ENCODE results near the gene ESYT3.
"Not testable (repeated sequence)": the region's sequence is repeated elsewhere in the genome, so short reads cannot be mapped to it uniquely, and the experiment has no call there.

ESYT3 gene

DNA sequence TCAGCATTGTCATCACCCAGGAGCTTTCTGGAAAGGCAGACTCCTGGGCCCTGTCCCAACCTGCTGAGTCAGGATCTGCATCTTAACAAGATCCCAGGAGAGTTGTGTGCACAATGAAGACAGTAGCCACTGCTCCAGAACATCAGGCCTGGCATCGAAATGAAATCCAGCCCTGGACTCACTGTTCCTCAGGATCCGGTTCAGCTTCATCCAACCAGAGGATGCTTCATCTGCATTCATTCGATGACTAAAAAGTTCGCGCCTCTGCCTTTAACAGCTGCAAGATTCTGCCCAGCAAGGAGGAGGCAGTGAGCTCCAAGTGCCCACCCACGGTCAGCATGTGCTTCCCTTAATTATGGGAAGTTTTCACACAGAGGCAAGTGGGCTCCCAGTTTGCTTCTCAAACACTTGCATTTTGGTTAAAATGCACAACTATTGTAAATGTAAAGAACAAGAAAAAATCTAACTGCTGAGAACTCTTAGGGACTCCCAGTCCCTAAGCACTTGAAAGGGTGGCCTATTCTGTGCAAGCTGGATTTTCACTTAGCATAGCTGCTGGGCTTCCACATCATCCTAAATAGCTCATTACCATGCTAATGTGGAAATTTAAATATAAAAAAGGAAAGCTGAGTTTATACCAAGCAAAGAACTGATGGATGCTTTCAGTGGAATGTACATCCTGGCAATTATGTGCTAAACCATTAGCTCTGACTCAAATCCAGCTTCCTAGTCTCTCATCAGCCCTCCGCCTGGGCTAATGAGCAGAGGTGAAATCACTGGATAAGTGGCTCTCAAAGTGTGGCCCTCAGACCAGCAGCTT lies 25.5 kb upstream of the ESYT3 start:
- no peak for DNase-seq (ENCODE audit: low read depth)

DNA sequence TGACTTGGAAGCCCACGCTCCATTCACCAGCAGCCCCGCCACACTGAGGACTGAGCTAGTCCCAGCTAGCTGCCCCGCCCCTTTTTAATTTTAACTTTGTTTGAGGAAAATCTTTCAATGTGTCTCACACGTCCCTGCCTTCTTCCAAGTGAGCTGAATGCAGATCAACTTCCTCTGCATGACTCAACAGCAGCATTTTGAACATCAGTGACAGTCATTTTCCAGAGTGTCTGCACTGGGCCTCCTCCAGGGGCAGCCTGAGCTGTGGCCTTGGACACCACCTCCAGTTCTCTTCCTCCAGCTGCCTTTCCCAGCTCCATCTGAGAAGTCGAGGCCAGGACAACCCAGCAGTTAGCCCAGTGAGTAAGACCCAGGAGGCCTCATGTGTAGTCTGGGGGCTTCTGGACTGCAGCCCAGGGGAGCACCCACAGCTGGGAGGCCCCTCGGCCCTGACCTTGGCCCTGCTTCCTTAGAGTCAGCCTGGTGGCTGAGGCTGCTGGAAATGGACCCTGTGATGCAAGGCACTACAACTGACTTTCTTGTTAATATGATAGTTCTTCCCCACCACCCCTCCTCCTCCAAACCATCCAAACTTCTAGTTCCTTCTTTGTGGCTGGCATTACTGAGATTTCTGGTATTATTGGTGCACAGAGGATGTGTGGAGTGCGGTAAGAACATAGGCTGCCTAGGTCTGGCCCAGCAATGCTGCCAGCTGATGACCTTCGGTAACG lies 21.4 kb upstream of the ESYT3 start:
- DNase-seq (ENCODE audit: low read depth): no peak

DNA sequence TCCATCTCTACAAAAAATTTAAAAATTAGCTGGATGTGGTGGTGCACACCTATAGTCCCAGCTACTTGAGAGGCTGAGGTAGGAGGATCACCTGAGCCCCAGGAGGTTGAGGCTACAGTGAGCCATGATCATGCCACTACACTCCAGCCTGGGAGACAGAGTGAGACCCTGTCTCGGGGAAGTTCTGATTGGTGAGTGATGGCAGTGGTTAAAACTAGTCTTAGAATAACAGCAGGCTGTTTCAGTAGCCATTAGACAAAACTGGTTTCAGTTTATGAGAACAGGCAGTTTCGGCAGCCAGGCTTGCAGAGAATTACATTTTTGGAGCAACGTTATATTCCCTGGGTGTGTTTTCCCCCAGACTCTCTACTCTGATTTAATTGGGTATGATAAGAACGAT lies 18.2 kb upstream of the ESYT3 start:
- not testable (repeated sequence) for DNase-seq (ENCODE audit: low read depth)

DNA sequence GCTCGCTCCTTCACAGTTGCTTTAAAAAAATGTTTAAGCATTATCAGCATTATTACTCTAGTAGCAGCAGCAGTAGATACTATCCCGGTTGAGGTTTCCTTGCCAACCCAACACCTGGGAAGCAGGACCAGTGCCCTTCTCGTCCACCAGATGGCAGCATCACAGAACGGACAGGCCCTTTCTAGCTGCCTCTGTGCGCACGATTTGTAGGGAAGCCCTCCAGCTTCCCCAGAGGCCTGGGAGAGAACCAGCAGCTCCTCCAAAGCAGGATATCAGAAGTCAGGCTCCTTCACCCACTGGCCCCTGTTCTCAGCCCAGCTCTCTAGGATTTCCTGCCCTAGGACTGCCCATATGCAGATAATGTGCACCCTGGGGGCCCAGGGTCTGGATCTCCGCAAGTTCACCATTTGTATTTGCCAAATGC lies 16.8 kb upstream of the ESYT3 start:
- peak; percentile 42 for DNase-seq (ENCODE audit: low read depth)

DNA sequence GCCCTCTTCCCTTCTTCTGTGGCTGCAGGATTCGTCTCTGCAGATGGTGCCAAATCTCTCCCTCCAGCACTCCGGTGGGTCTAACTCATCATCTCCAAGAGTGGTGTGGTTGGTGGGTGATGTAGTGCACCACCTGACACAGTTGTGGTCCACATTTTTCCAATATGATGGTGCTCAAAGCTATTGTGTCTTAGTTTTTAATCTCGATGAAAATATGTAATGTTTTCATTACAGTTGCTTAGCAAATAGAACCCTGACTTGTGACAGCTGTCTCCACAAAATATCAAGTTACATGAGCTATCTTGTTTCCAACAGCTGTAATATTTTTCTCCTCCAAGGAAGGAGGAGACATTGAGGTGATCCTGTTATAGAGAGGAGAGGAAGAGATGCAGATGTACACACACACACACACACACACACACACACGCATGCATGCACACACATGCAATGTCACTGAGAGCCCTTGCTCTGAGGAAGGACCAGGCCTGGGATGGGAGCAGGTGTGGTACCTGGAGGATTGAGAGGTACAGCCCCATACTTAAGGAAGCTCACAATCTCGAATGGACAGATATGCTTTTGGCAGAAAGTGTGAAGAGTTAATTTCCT lies 15.7 kb upstream of the ESYT3 start:
- DNase-seq (ENCODE audit: low read depth): no peak

DNA sequence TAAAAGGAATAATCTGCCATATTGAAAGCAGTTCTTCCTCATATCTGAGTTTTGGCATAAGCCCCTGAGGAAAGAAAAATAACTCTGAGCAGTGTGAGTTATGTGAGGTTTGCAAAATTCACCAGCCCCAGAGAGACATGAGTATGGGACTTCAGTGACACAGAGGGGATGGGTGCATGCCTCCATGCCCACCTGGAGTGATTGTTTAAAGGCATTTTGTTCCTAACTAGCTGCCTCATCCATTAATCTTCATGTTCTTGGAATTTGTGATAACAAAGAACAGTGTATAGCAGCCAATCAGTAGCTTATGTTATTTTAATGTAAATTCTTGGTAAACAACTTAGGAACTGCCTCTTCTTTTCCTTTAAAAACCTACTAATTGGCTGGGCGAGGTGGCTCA lies 11.1 kb upstream of the ESYT3 start:
- DNase-seq (ENCODE audit: low read depth): no peak

DNA sequence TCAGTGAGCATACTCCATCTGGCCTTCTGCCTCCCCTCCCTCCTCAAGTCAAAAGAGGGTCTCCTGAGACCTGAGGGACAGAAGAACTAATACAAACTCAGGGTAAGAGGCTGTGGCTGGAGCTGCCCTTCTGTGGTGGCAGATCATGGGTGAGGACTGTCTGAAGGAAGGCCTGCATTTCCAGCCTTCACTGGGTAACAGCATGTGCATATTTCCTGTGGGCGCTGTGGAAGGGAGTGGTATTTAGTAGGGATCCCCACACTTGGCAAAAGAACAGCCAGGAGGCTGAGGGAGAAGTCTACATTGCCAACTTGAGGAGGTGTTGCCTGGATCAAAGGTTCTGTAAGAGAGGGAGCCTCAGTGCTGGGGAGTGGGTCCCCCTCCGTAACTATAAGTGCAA lies 10.1 kb upstream of the ESYT3 start:
- no peak for DNase-seq (ENCODE audit: low read depth)

DNA sequence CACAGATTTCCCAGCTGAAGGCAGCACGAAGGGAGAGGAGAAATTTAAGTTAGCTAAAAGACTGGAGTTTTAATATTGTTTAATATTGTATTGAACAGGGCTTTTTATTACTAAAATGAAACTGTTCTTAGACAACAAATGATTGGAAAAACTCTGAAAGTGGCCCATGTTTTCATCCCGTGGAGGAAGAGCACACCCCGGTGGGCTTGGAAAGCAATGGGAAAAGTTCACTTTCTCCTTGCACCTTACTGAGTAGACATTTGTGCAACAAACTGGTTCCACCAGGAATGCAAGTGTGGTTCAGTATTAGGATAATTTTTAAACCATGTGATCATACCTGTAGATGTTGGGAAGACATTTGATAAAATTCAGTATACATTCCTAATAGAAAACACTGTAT lies 8.2 kb upstream of the ESYT3 start:
- no peak for DNase-seq (ENCODE audit: low read depth)

DNA sequence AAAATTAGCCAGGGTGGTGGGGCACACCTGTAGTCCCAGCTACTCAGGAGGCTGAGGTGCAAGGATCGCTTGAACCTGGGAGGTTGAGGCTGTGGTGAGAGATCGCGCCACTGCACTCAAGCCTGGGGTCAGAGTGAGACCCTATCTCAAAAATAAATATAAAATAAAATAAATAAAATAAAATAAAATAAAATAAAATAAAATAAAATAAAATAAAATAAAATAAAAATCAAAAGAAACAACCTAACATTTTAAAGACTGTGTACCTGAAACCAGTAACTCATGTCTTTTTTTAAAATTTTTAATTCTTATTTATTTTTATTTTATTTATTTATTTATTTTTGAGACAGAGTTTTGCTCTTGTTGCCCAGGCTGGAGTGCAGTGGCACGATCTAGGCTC lies 7.7 kb upstream of the ESYT3 start:
- DNase-seq (ENCODE audit: low read depth): not testable (repeated sequence)

DNA sequence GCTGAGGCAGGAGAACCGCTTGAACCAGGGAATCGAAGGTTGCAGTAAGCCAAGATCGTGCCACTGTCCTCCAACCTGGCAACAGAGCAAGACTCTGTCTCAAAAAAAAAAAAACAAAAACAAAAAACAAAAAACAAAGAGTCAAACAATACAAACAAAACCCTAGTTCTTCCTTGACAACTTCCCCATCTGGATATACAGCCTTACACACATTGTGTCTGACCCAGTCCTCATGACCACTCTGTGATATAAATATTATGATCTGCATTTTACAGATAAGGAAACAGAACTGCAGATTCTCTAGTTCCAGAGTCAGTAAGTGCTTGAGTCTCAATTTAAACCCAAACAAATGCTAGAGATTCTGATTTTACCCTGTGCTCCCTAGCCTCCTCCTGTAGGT lies 4.8 kb upstream of the ESYT3 start:
- DNase-seq (ENCODE audit: low read depth): no peak

DNA sequence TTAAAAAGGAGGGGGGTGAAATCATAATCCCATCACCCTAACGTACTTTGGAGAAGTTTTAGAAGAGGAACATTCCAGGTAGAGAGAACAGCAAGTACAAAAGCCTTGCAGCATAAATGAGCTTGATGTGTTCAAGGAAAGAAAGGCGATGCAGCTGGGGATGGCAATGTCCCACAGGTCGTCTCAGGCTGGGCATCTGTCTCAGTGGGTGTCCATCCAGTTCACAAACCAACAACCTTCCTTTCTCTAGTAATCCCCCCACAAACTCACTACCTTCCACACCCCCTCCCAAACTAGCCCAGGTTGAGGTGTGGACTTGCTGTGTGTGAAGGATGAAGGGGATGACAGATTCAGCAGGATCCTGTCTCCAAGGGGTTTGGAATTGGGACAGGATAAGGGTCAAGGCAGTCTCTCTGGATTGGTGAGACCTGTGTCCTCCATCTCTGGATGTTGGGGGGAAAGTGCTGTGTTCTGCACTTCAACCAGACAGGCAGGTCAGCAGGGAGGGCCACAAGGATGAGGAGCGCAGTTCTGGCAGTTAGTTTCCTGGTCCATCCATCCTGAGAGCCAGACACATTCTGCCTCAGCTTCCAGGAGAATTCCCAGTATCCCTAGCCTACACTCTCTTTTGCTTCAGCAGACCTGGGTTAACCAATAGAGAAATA lies 1.7 kb upstream of the ESYT3 start:
- no peak for DNase-seq (ENCODE audit: low read depth)

DNA sequence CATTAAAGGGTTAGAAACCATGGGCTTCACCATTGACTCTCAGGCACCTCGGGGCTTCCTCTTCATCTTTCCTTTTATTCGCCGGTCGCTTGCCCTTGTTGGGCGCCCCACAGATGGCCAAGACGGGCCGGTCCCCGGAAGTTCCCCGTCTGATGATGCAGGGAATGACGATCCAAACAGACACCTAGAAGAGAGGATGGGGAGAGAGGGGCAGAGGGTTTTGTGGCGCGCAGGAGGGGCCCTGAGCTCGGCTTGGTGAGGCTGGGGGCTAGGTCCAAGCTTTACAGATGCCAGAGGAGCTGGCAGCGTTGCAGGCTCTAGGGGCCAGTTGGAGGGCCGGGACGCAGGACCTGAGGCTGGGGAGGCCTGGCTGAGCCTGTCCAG lies 532 bp upstream of the ESYT3 start:
- no peak for DNase-seq (ENCODE audit: low read depth)

DNA sequence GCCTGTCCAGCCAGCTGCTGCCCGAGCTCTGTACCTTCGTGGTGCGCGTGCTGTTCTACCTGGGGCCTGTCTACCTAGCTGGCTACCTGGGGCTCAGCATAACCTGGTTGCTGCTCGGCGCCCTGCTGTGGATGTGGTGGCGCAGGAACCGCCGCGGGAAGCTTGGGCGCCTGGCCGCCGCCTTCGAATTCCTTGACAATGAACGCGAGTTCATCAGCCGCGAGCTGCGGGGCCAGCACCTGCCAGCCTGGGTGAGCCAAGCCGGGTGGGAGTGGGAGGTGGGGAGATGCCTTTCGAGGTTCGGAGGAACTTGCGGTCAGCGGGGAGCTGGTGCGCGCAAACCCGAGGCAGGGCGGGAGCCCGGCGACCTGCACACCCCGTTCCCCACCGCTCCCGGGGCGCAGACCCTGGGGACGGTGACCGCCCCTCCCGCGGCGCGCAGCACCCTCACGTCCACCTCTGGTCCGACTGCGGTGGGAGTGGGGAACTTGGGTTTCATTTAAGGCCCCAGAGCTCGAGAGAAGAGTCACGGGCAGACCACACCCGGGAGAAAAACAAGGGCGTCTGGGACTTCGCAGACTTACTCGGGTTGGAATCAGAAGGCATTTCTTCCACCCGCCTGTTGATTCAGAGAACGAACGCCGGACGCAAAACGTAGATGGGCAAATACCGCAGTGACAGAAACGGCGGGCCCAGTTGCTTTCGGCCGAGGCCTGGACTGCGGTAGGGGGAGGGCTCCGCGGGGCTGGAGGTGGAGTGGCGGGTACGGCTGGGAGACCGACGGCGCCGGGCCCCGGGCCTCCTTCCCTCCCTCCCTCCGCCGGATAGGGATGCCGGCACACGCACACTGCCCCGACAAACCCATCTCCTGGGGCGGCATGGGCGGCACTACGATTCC lies 708 bp downstream of the ESYT3 start:
- no peak for DNase-seq (ENCODE audit: low read depth)

DNA sequence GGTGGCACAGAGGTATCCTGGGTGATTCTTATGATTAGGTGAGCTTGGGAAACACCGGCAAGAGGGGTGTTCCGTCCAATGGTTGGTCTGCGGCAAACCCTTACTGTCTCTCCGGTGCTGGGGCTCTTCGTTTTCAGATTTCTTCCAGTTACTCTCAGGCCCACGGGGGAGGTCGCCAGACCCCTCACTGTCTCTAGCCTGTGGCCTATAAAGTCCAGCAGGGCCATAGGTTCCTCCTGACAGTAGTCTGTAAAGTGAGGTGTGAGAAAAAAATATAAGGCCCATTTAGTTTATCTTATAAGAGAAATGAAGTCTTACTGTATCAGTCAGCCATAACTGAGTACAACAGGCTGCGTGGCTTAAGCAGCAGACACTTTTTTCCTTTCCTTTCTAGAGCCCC lies 1.4 kb downstream of the ESYT3 start:
- DNase-seq (ENCODE audit: low read depth): no peak

DNA sequence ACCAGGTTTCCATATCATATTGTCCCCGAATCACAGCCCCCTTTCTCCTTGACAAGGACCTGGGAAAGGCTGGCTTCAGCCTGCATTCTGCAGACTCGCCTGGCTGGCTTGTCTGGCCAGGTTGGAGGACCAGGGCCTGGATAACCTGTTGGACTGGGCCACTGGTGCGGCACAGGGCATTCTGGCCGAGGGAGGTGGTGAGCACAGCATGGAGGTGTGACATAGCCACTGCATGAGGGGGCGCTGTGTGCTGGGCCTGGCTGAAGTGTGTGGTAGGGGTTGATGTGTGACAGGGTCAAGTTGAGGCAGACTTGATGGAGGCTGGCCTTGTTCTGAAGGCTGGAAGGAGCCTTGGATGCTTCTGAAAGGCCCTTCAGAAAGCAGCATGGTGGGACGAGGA lies 2.9 kb downstream of the ESYT3 start:
- no peak for DNase-seq (ENCODE audit: low read depth)

DNA sequence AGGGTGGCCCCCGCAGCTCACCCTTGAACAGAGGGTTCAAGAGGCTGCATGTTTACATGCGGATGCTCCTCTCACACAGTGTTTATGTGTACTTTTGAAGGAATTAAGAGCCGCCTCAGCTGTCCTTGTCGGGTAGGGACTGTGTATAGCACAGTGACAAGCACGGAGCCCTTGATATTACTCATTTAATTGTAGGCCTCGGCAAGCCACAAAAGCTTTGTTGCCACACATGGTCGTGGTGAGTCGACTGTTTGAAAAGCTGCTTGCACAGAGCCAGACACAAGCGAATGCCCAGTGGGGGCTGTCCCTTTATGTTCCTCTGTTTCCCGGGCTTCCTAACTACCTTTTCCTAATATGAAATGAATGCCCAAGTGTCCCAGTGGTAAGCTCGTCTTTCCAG lies 4.5 kb downstream of the ESYT3 start:
- no peak for DNase-seq (ENCODE audit: low read depth)

DNA sequence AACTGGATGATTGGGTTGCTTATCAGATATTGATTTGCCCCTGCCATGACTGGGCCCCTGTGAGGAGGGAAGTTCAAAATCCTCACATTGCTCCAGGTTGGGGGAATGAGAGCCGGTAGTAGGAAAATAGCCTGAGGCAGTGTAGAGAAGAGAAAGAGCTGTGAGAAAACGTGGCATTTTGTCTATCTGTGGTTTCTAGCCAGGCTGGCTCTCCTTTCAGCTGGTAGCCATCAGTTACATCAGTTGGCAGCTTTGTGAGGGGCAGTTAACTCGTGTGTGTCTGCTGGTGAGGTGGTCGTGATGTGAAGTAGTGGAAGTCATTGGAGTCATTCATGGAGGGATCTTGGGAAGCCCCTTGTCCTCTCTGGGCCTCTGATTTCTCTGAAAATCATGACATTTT lies 5.2 kb downstream of the ESYT3 start:
- DNase-seq (ENCODE audit: low read depth): no peak

DNA sequence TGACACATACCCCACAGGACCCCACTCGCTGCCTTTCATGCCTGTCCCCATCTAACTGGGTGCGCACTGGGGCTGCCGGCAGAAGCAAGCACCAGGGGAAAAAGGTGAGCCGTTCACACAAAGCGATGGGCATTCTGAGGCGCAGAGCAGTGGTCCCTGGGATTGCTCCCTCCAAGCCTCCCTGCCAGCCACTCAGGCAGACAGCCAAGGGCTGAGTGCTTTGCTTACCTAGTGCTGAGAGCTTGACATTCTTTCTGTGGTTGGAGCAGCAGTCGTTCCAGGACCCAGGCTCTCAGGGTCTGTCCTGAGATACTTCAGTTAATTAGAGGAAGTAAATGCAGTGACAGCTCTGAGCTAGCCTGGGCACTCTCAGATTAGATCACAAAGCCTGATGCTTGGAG lies 5.7 kb downstream of the ESYT3 start:
- no peak for DNase-seq (ENCODE audit: low read depth)

DNA sequence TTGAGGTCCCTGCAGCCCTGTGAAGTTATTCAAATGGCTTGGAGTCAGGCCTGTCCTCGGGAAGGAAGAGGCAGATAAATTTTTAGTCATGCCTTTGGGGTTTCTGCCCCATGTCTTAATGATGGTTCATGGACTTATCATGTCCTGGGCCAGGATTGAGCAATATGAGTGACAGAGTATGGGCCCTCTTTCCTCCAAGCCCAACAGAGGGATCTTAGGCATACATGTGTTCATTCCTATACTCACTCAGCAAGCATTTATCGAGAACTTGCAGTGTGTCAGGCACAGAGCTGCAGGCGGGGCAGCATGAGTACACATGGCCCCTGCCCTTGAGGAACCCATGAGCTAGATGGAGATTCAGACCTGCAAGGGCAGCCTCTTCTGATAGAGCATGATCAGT lies 6.2 kb downstream of the ESYT3 start:
- no peak for DNase-seq (ENCODE audit: low read depth)

DNA sequence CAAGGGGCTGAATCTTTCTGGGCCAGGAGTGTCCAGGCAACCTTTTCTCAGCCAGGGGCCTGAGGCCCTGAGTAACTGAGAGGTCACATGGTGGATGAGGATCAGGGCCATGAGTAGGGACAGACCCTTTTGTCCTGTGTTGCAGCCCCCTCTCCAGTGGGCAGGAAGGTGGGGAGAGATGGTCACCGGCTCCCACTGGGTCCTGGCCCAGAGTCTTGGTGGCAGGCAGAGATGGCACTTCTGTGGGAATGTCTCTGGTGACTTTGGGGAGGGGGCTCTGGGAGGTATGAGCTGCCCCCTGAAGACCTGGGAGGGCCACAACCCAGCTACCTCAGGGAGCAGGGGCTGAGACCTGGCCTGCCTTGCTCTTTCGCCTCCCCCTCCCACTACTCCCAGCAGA lies 6.8 kb downstream of the ESYT3 start:
- no peak for DNase-seq (ENCODE audit: low read depth)

DNA sequence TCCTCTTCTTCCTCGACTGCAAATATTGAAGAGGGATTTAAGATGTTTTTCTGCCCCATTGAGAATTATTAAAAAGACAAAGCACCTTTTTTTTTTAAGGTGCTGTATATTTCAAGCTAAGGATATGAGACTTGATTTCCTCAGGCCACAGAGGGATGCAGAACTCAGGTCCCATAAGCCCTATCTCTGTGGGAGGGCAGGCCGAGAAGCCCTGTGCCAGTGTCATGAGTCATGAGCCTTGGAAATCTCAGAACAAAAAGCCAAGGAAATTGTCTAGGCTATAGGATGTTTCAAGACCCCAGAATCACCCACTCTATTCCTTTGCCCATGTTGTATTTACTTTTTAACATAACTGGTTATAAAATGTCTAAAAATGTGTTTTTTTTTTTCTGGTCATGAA lies 7.3 kb downstream of the ESYT3 start:
- no peak for DNase-seq (ENCODE audit: low read depth)

DNA sequence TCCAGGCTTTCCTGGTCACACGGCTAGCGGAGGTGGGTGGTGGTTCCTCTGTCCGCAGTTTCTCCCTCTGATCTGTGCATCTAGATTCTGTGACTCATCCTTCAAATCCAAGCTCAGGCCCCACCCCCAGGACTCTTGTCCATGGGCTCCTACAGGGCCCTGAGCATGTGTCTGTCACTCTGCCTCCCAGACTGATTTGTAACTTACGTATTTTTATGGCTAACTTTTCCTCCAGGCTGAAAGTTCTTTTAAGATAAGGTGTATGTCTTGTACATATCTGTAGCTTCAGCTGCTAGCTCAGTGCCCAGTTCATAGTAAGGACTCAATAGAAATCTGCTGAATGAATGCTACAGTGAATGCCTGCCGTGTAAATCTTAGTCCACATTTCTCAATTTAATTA lies 8.0 kb downstream of the ESYT3 start:
- DNase-seq (ENCODE audit: low read depth): no peak
